WTC11 (cell line): ENCODE measurements around the gene S100P. TPM values are rescaled to one million over a fixed set of nuclear protein-coding genes. Genes with fewer than 3 reads are reported as not detected.

ENCODE experiments used
- ATAC-seq: fragments of 200-7000 bp; cut with Tn5 transposase; 2 replicates; pipeline ENCODE4 v1.10.0; 2021; ENCODE audit warnings: mild to moderate bottlenecking, moderate library complexity
- CTCF ChIA-PET: fragments of 300-600 bp; sonication (Branson Sonifier 250); formaldehyde crosslinking; loops from one replicate; lab custom pipeline; 2021; ENCODE audit warnings: antibody characterized with exemption; lab: Charles Lee
- POLR2A ChIA-PET: fragments of 350-600 bp; sonication (Branson Sonifier 250); formaldehyde crosslinking; loops from one replicate; lab custom pipeline; 2021; ENCODE audit warnings: antibody characterized with exemption; lab: Charles Lee
- DNase-seq: peaks from one replicate; pipeline ENCODE4 v3.0.0; 2021; ENCODE audit warnings: low spot score
- H3K27ac Mint-ChIP-seq: 2 replicates; pipeline ENCODE4 v1.8.0; 2021; ENCODE audit warnings: mixed read lengths
- H3K27me3 Mint-ChIP-seq: 2 replicates; pipeline ENCODE4 v1.8.0; 2021; ENCODE audit warnings: low read depth, mild to moderate bottlenecking, moderate library complexity, mixed read lengths
- H3K36me3 Mint-ChIP-seq: 2 replicates; pipeline ENCODE4 v1.8.0; 2021; ENCODE audit warnings: mixed read lengths
- H3K4me1 Mint-ChIP-seq: 2 replicates; pipeline ENCODE4 v1.8.0; 2022; ENCODE audit warnings: mixed read lengths
- H3K4me3 Mint-ChIP-seq: 2 replicates; pipeline ENCODE4 v1.8.0; 2021; ENCODE audit warnings: mild to moderate bottlenecking, moderate library complexity, mixed read lengths
- H3K9me3 Mint-ChIP-seq: 2 replicates; pipeline ENCODE4 v1.8.0; 2021; ENCODE audit warnings: mixed read lengths
- CREB1 ChIP-seq: sonication (generic); formaldehyde crosslinking; IDR thresholded peaks from 2 replicates; pipeline ENCODE4 v1.8.0; 2023; ENCODE audit warnings: mild to moderate bottlenecking, missing genetic modification reagents
- FOXJ3 ChIP-seq: sonication (generic); formaldehyde crosslinking; IDR thresholded peaks from 2 replicates; pipeline ENCODE4 v1.9.0; 2021; ENCODE audit warnings: missing genetic modification reagents, mild to moderate bottlenecking, borderline replicate concordance
- GABPB1 ChIP-seq: sonication (generic); formaldehyde crosslinking; IDR thresholded peaks from 2 replicates; pipeline ENCODE4 v1.8.1; 2023; ENCODE audit warnings: mild to moderate bottlenecking, missing genetic modification reagents
- HMGA2 ChIP-seq: fragments of 250-450 bp; sonication (Bioruptor Pico); IDR thresholded peaks from 2 replicates; pipeline ENCODE4 v1.4.0; 2021; ENCODE audit warnings: mild to moderate bottlenecking, moderate library complexity
- KAT7 ChIP-seq: sonication (generic); formaldehyde crosslinking; IDR thresholded peaks from 2 replicates; pipeline ENCODE4 v1.8.1; 2023; ENCODE audit warnings: missing genetic modification reagents, mild to moderate bottlenecking, borderline replicate concordance
- NFATC4 ChIP-seq: fragments of 250-450 bp; sonication (Bioruptor Pico); IDR thresholded peaks from 2 replicates; pipeline ENCODE4 v1.9.0; 2021; ENCODE audit warnings: mild to moderate bottlenecking
- SMAD3 ChIP-seq: sonication (generic); formaldehyde crosslinking; IDR thresholded peaks from 2 replicates; pipeline ENCODE4 v1.8.0; 2022; ENCODE audit warnings: missing genetic modification reagents, mild to moderate bottlenecking, borderline replicate concordance
- SOX15 ChIP-seq: fragments of 250-450 bp; sonication (Bioruptor Pico); IDR thresholded peaks from 2 replicates; pipeline ENCODE4 v1.9.0; 2021; ENCODE audit warnings: mild to moderate bottlenecking
- TEAD1 ChIP-seq: sonication (generic); formaldehyde crosslinking; IDR thresholded peaks from 2 replicates; pipeline ENCODE4 v1.8.0; 2022; ENCODE audit warnings: mild to moderate bottlenecking, missing genetic modification reagents
- TEAD4 ChIP-seq: sonication (generic); formaldehyde crosslinking; IDR thresholded peaks from 2 replicates; pipeline ENCODE4 v1.8.0; 2022; ENCODE audit warnings: mild to moderate bottlenecking, missing genetic modification reagents
- ZBTB21 ChIP-seq: sonication (generic); formaldehyde crosslinking; IDR thresholded peaks from 2 replicates; pipeline ENCODE4 v1.8.1; 2023; ENCODE audit warnings: mild to moderate bottlenecking, missing genetic modification reagents, borderline replicate concordance
- ZNF232 ChIP-seq: sonication (generic); formaldehyde crosslinking; IDR thresholded peaks from 2 replicates; pipeline ENCODE4 v1.8.0; 2022; ENCODE audit warnings: mild to moderate bottlenecking, missing genetic modification reagents
- total RNA-seq: library from RNA; stranded (reverse); gene quantifications from 3 replicates; pipeline ENCODE4 v1.2.3, GENCODE V29; 2021
- TF ChIP-seq, protein P1 (sequence below): fragments of 250-450 bp; sonication (Bioruptor Pico); IDR thresholded peaks from 2 replicates; pipeline ENCODE4 v2.1.2; 2022; ENCODE audit warnings: mild to moderate bottlenecking, moderate library complexity
- TF ChIP-seq, protein P2 (sequence below): sonication (generic); formaldehyde crosslinking; IDR thresholded peaks from 2 replicates; pipeline ENCODE4 v1.8.0; 2023; ENCODE audit warnings: mild to moderate bottlenecking, missing genetic modification reagents
- TF ChIP-seq, protein P3 (sequence below): sonication (generic); formaldehyde crosslinking; IDR thresholded peaks from 2 replicates; pipeline ENCODE4 v1.8.1; 2023; ENCODE audit warnings: mild to moderate bottlenecking, missing genetic modification reagents, moderate library complexity
- TF ChIP-seq, protein P4 (sequence below): sonication (generic); formaldehyde crosslinking; IDR thresholded peaks from 2 replicates; pipeline ENCODE4 v1.8.0; 2022; ENCODE audit warnings: mild to moderate bottlenecking, missing genetic modification reagents
- TF ChIP-seq, protein P5 (sequence below): fragments of 250-450 bp; sonication (Bioruptor Pico); IDR thresholded peaks from 2 replicates; pipeline ENCODE4 v1.8.0; 2021; ENCODE audit warnings: mild to moderate bottlenecking
- TF ChIP-seq, protein P6 (sequence below): fragments of 250-450 bp; sonication (Bioruptor Pico); IDR thresholded peaks from 2 replicates; pipeline ENCODE4 v1.9.0; 2021; ENCODE audit warnings: mild to moderate bottlenecking
- TF ChIP-seq, protein P7 (sequence below): sonication (generic); formaldehyde crosslinking; conservative IDR thresholded peaks from 2 replicates; pipeline ENCODE4 v1.8.1; 2023; ENCODE audit warnings: mild to moderate bottlenecking, low read depth, missing genetic modification reagents, moderate library complexity

Gene S100P
- total RNA-seq, 1 experiment from 2014 or later, result not detected

DNA sequence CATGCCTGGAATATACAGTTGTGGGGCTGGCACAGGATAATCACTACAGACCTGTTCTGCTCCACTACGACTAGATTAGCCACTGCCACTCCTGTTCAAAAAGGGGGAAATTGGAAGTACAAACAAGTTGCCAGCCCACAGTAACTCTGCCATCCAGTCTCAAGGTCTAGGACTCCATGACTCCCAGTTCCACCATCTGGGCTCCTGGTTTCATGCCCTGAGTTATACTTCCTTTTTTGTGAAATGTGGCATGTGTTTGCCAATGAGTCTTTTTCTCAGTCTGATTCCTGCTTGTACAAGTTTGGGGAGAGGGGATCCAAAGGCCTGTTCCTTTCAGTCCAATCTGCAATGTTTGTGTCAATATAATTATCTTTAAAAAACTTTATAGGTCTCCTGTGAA is 21.3 kb downstream of the S100P start:
- Mint-ChIP-seq H3K27ac (no peak overlapping the region), H3K4me1 (peaks cover 14% of the 10 kb centered on the region), H3K4me3 (peak overlapping the region; percentile 15; the same call in 1 of the 2 replicates), H3K27me3 (peaks cover 42% of the 10 kb centered on the region), H3K9me3 (peaks cover 4% of the 10 kb centered on the region), H3K36me3 (no peaks in the 10 kb centered on the region)
- ChIA-PET POLR2A (no interaction called here), CTCF (interaction anchor here (0.7 kb wide), 1 partner anchor 14 kb away, joined by 3 read pairs; no protein-coding TSS in a partner anchor)
- DNase-seq (no peak), ATAC-seq (no peak)
- TF ChIP-seq, protein P1, sequence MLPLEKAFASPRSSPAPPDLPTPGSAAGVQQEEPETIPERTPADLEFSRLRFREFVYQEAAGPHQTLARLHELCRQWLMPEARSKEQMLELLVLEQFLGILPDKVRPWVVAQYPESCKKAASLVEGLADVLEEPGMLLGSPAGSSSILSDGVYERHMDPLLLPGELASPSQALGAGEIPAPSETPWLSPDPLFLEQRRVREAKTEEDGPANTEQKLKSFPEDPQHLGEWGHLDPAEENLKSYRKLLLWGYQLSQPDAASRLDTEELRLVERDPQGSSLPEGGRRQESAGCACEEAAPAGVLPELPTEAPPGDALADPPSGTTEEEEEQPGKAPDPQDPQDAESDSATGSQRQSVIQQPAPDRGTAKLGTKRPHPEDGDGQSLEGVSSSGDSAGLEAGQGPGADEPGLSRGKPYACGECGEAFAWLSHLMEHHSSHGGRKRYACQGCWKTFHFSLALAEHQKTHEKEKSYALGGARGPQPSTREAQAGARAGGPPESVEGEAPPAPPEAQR (CRISPR knock-in tag), result no peak
- TF ChIP-seq SMAD3 (CRISPR knock-in tag) (no peak), FOXJ3 (CRISPR knock-in tag) (no peak), GABPB1 (CRISPR knock-in tag) (no peak), TEAD4 (CRISPR knock-in tag) (no peak), ZBTB21 (CRISPR knock-in tag) (no peak), SOX15 (no peak), CREB1 (no peak)
- TF ChIP-seq, protein P2, sequence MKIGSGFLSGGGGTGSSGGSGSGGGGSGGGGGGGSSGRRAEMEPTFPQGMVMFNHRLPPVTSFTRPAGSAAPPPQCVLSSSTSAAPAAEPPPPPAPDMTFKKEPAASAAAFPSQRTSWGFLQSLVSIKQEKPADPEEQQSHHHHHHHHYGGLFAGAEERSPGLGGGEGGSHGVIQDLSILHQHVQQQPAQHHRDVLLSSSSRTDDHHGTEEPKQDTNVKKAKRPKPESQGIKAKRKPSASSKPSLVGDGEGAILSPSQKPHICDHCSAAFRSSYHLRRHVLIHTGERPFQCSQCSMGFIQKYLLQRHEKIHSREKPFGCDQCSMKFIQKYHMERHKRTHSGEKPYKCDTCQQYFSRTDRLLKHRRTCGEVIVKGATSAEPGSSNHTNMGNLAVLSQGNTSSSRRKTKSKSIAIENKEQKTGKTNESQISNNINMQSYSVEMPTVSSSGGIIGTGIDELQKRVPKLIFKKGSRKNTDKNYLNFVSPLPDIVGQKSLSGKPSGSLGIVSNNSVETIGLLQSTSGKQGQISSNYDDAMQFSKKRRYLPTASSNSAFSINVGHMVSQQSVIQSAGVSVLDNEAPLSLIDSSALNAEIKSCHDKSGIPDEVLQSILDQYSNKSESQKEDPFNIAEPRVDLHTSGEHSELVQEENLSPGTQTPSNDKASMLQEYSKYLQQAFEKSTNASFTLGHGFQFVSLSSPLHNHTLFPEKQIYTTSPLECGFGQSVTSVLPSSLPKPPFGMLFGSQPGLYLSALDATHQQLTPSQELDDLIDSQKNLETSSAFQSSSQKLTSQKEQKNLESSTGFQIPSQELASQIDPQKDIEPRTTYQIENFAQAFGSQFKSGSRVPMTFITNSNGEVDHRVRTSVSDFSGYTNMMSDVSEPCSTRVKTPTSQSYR (CRISPR knock-in tag), result no peak
- TF ChIP-seq, protein P3, sequence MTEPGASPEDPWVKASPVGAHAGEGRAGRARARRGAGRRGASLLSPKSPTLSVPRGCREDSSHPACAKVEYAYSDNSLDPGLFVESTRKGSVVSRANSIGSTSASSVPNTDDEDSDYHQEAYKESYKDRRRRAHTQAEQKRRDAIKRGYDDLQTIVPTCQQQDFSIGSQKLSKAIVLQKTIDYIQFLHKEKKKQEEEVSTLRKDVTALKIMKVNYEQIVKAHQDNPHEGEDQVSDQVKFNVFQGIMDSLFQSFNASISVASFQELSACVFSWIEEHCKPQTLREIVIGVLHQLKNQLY (CRISPR knock-in tag), result no peak
- TF ChIP-seq, protein P4, sequence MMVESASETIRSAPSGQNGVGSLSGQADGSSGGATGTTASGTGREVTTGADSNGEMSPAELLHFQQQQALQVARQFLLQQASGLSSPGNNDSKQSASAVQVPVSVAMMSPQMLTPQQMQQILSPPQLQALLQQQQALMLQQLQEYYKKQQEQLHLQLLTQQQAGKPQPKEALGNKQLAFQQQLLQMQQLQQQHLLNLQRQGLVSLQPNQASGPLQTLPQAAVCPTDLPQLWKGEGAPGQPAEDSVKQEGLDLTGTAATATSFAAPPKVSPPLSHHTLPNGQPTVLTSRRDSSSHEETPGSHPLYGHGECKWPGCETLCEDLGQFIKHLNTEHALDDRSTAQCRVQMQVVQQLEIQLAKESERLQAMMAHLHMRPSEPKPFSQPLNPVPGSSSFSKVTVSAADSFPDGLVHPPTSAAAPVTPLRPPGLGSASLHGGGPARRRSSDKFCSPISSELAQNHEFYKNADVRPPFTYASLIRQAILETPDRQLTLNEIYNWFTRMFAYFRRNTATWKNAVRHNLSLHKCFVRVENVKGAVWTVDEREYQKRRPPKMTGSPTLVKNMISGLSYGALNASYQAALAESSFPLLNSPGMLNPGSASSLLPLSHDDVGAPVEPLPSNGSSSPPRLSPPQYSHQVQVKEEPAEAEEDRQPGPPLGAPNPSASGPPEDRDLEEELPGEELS (CRISPR knock-in tag), result no peak
- TF ChIP-seq, protein P5, sequence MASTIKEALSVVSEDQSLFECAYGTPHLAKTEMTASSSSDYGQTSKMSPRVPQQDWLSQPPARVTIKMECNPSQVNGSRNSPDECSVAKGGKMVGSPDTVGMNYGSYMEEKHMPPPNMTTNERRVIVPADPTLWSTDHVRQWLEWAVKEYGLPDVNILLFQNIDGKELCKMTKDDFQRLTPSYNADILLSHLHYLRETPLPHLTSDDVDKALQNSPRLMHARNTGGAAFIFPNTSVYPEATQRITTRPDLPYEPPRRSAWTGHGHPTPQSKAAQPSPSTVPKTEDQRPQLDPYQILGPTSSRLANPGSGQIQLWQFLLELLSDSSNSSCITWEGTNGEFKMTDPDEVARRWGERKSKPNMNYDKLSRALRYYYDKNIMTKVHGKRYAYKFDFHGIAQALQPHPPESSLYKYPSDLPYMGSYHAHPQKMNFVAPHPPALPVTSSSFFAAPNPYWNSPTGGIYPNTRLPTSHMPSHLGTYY (CRISPR knock-in tag), result no peak

DNA sequence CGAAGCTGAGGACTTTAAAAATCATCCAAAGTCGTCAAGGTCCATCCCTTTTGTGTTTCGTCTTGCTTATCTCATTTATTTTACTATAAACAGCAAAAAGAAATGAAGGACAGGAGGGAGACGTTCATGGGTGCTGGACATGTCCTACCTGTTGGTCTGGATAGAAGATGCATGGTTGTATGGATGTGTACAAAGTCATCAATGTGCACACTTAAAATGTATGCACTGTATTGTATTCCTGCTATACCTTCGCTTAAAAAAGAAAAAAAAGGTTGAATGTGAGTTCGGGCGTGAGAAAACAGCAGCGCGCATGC is 22.0 kb downstream of the S100P start:
- Mint-ChIP-seq H3K4me1 (peaks cover 9% of the 10 kb centered on the region), H3K36me3 (no peaks in the 10 kb centered on the region), H3K27ac (peak overlapping the region; percentile 96), H3K4me3 (peak overlapping the region; percentile 75), H3K27me3 (peaks cover 39% of the 10 kb centered on the region), H3K9me3 (peaks cover 4% of the 10 kb centered on the region)
- CTCF ChIA-PET, result interaction anchor here (2.0 to 9.7 kb wide), 4 partner anchors 14 to 355 kb away, joined by 11 to 94 read pairs (median 14); no protein-coding TSS in a partner anchor
- POLR2A ChIA-PET, result interaction anchor here (1.2 kb wide), 1 partner anchor 15 kb away, joined by 3 read pairs; no protein-coding TSS in a partner anchor
- ATAC-seq (no peak), DNase-seq (no peak)
- TF ChIP-seq FOXJ3 (CRISPR knock-in tag) (no peak), HMGA2 (CRISPR knock-in tag) (no peak), TEAD1 (CRISPR knock-in tag) (no peak), NFATC4 (no peak), ZNF232 (no peak), KAT7 (CRISPR knock-in tag) (no peak)
- TF ChIP-seq, protein P6, sequence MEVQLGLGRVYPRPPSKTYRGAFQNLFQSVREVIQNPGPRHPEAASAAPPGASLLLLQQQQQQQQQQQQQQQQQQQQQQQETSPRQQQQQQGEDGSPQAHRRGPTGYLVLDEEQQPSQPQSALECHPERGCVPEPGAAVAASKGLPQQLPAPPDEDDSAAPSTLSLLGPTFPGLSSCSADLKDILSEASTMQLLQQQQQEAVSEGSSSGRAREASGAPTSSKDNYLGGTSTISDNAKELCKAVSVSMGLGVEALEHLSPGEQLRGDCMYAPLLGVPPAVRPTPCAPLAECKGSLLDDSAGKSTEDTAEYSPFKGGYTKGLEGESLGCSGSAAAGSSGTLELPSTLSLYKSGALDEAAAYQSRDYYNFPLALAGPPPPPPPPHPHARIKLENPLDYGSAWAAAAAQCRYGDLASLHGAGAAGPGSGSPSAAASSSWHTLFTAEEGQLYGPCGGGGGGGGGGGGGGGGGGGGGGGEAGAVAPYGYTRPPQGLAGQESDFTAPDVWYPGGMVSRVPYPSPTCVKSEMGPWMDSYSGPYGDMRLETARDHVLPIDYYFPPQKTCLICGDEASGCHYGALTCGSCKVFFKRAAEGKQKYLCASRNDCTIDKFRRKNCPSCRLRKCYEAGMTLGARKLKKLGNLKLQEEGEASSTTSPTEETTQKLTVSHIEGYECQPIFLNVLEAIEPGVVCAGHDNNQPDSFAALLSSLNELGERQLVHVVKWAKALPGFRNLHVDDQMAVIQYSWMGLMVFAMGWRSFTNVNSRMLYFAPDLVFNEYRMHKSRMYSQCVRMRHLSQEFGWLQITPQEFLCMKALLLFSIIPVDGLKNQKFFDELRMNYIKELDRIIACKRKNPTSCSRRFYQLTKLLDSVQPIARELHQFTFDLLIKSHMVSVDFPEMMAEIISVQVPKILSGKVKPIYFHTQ, result no peak
- TF ChIP-seq, protein P4 (CRISPR knock-in tag), result no peak
- TF ChIP-seq, protein P7, sequence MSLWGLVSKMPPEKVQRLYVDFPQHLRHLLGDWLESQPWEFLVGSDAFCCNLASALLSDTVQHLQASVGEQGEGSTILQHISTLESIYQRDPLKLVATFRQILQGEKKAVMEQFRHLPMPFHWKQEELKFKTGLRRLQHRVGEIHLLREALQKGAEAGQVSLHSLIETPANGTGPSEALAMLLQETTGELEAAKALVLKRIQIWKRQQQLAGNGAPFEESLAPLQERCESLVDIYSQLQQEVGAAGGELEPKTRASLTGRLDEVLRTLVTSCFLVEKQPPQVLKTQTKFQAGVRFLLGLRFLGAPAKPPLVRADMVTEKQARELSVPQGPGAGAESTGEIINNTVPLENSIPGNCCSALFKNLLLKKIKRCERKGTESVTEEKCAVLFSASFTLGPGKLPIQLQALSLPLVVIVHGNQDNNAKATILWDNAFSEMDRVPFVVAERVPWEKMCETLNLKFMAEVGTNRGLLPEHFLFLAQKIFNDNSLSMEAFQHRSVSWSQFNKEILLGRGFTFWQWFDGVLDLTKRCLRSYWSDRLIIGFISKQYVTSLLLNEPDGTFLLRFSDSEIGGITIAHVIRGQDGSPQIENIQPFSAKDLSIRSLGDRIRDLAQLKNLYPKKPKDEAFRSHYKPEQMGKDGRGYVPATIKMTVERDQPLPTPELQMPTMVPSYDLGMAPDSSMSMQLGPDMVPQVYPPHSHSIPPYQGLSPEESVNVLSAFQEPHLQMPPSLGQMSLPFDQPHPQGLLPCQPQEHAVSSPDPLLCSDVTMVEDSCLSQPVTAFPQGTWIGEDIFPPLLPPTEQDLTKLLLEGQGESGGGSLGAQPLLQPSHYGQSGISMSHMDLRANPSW (CRISPR knock-in tag), result no peak
